NOMO-1 treated with DMSO at 0.1 percent for 48 hours (cell line): Measurements from ENCODE around the gene OR14A16.

Experiments
- DNase-seq: peaks from one replicate; lab custom pipeline; 2025; ENCODE audit not compliant: unreplicated experiment; lab: John Stamatoyannopoulos, UW

The OR14A16 gene, protein sequence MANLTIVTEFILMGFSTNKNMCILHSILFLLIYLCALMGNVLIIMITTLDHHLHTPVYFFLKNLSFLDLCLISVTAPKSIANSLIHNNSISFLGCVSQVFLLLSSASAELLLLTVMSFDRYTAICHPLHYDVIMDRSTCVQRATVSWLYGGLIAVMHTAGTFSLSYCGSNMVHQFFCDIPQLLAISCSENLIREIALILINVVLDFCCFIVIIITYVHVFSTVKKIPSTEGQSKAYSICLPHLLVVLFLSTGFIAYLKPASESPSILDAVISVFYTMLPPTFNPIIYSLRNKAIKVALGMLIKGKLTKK

DNA sequence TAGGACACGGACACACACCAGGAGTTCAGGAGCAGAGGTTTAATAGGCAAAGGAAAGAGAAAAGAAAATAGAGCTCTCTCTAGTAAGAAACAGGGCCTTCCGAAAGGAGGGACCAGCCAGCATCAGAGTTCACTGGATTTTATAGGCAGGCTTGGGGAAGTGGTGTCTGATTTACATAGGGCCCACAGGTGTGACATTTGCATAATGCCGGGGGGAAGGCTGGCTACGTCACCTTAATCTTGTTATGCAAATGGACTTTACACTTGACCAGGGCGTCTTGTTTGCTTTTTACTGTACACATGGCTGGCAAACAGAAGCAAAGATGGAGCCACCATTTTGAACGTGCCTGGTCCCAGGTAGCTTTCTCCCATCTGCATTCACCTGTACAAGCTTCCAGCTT, at the start of gene OR14A16:
OR14A16 (minus strand) TSS at position 97 of the 400 bp plus-strand sequence. CDS start 8,390 bp downstream, outside the sequence.
- no peak for DNase-seq

DNA sequence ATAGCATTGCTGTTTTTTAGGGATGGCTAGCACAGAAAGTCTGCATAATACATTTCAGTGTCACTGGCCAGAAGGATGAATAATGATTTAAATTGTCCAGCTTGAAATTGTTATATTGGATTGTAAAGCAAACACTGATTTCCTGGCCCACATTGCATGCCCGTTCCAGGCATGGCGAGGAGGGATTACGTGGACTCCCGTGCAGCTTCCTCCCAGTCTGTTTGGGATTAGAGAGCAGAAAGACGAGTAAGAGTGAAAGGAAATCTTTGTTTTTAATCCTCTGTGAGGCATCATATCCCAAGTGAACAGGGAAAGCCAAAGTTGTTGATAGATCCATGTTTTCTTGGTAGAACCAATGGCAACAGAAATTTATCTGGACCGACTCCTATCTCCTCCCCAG, 41.5 kb upstream of the OR14A16 start:
- no peak for DNase-seq

DNA sequence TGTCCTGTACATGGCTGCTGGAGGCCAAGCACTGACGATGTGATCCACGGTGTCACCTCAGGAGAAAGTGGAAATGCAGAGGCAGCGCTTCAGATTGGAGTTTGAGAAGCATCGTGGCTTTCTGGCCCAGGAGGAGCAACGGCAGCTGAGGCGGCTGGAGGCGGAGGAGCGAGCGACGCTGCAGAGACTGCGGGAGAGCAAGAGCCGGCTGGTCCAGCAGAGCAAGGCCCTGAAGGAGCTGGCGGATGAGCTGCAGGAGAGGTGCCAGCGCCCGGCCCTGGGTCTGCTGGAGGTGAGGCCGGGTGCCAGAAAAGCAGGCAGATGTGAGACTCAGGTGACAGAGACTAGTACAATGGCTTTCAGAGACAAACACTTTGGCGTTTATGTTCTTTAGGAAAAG, 40.7 kb upstream of the OR14A16 start:
- no peak for DNase-seq

GRCh38 chr1:247862756-247863155, 38.8 kb upstream of the OR14A16 start:
- no peak for DNase-seq

- no peak for DNase-seq
These were observed 34.2 kb upstream of the OR14A16 start for GRCh38 chr1:247857985-247858619.

- DNase-seq: no peak
These were observed 33.4 kb upstream of the OR14A16 start, which contains the start of gene TRIM58 for GRCh38 chr1:247857069-247857984. Gene TRIM58, plus strand, starts transcription at chr1:247857187. Its CDS starts 60 bp downstream, at chr1:247857247.

GRCh38 chr1:247855911-247856310, 32.0 kb upstream of the OR14A16 start:
- no peak for DNase-seq

GRCh38 chr1:247854899-247855545, 31.1 kb upstream of the OR14A16 start:
- no peak for DNase-seq

DNA sequence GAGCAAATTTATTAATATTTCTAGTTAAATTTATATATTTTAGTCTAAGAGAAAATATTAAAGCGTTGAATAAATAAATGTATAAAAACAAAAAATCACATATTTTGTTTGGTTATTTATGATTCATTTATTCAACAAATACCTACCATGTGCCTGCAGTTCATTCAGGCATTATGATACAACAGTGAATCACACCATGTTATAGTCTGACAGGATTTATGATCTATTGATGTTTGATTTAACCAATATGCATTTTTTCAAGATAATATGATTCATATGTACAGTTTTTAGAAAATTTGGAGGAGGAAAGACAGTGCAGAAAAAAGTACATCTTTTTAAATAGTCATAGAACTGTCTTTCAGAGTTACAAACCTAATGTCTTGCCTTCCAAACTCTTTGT, 25.7 kb upstream of the OR14A16 start:
- no peak for DNase-seq

DNA sequence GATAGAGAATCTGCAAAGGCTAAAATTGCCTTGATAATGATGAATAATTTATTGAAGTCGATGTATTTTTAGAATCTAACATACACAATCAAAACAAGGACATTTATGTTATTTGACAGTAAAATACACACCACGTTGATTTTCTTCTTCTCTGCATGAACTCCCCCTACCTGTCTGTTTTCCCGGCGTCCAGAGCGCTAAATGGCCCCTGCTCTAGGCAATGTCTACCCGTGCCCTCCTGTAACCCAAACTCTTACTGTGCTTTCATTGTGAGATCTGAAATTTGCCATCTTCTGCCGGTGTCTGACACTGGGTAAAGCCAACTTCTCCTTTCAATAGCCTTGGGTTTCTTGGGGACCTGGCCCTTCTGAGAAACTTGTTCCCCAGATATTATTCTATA, 24.4 kb upstream of the OR14A16 start:
- no peak for DNase-seq

GRCh38 chr1:247845693-247846017, 21.7 kb upstream of the OR14A16 start:
- DNase-seq: no peak

GRCh38 chr1:247845011-247845692, 21.2 kb upstream of the OR14A16 start:
- no peak for DNase-seq

- DNase-seq: no peak
These were observed 19.5 kb upstream of the OR14A16 start for GRCh38 chr1:247843411-247843810.

DNA sequence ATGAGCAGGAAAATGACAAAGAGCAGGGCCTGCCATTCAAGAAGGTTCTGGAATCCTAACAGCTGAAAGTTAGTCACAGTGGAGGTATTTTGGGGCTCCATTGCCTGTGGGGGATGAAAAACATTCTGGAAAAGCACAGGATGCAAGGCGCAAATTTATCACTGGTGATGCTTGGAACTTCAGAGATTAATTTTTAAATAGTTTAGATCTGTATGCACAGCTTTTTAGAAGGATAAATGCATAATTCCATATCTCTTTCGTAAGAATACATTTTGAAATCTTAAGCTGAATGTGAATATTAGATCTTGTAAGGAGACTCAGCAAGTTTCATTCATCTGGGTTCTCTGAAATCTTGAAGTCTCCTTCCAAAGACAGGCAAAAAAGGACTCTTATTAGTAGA, 17.9 kb upstream of the OR14A16 start, which contains the start of gene OR11L1:
OR11L1 (minus strand) TSS at position 101 of the 400 bp plus-strand sequence; CDS start at position 101, 0 bp downstream.
- no peak for DNase-seq

- no peak for DNase-seq
These were observed 16.9 kb upstream of the OR14A16 start for GRCh38 chr1:247840818-247841217.

- DNase-seq: no peak
These were observed 9.7 kb upstream of the OR14A16 start for GRCh38 chr1:247833601-247834000.

- no peak for DNase-seq
These were observed 5.7 kb upstream of the OR14A16 start for GRCh38 chr1:247829656-247830055.

GRCh38 chr1:247825362-247825761, 1.4 kb upstream of the OR14A16 start:
- DNase-seq: peak; percentile 27

DNA sequence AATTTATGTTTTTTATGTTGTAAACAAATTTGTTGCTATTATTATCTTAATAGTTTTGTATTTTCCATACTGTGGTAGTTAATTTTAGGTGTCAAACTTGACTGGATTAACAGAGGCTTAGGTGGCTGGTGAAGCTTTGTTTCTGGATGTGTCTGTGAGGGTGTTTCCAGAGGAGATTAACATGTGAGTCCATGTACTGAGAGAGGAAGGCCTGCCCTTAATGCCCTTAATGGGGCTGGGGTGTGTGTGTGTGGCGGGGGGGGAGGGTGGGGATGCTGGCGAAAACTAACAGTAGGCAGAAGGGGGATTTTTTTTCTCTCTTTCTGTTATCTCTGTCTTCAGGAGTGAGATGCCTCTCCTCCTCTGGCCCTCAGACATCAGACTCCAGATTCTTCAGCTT, 1.9 kb downstream of the OR14A16 start:
- no peak for DNase-seq

- no peak for DNase-seq
These were observed 11.3 kb downstream of the OR14A16 start for GRCh38 chr1:247812637-247813036.
